ENCODE results near the gene NFKBIL1.

GRCh38 chr6:31572041-31572911 is 24.9 kb downstream of the NFKBIL1 start, which contains the start of gene LTA:
- TF ChIP-seq POLR2AphosphoS5 (IDR thresholded peaks at IDR 0.05; ENCODE audit: insufficient read depth in 1 of 2, low read depth in 1 of 2), result no peak
- TF ChIP-seq, protein P1, sequence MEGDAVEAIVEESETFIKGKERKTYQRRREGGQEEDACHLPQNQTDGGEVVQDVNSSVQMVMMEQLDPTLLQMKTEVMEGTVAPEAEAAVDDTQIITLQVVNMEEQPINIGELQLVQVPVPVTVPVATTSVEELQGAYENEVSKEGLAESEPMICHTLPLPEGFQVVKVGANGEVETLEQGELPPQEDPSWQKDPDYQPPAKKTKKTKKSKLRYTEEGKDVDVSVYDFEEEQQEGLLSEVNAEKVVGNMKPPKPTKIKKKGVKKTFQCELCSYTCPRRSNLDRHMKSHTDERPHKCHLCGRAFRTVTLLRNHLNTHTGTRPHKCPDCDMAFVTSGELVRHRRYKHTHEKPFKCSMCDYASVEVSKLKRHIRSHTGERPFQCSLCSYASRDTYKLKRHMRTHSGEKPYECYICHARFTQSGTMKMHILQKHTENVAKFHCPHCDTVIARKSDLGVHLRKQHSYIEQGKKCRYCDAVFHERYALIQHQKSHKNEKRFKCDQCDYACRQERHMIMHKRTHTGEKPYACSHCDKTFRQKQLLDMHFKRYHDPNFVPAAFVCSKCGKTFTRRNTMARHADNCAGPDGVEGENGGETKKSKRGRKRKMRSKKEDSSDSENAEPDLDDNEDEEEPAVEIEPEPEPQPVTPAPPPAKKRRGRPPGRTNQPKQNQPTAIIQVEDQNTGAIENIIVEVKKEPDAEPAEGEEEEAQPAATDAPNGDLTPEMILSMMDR (IDR thresholded peaks at IDR 0.05), result no peak
